ENCODE results near the gene LUC7L3. TPM values are rescaled to one million over a fixed set of nuclear protein-coding genes. Genes with fewer than 3 reads are reported as not detected.
A peak's percentile ranks its signal among the peaks of the same experiment; 100 is the strongest.

Gene LUC7L3
- polyA plus RNA-seq, 2 donors: 46.6 to 80.7 TPM

GRCh38 chr17:50692448-50693035 lies 26.9 kb upstream of the LUC7L3 start:
- peak overlapping the region in 1 of 2 donors; percentile 26 for H3K27ac ChIP-seq (ENCODE audit: low read depth in 2 of 2, low read length in 1 of 2)
- peaks cover 2 to 17% of the 10 kb centered on the region in 2 donors for H3K4me1 ChIP-seq (ENCODE audit: control insufficient read depth in 2 of 2, insufficient read depth in 2 of 2, low read length in 1 of 2)
- H3K4me3 ChIP-seq (ENCODE audit: low read depth in 1 of 2, low read length in 2 of 2): no peak overlapping the region
- 58 to 74% methylated on average over 6 of the region's 6 CpGs for WGBS, 2 donors
- peaks cover 13 to 18% of the 10 kb centered on the region in 2 donors for H3K36me3 ChIP-seq (ENCODE audit: control insufficient read depth in 2 of 2, insufficient read depth in 2 of 2, low read length in 1 of 2)
- no peaks in the 10 kb centered on the region for H3K9me3 ChIP-seq (ENCODE audit: control insufficient read depth in 2 of 2, insufficient read depth in 1 of 2, low read depth in 1 of 2, low read length in 1 of 2)
- H3K27me3 ChIP-seq (ENCODE audit: control insufficient read depth in 1 of 2, insufficient read depth in 2 of 2, low read length in 2 of 2): no peaks in the 10 kb centered on the region

- H3K9me3 ChIP-seq (ENCODE audit: control insufficient read depth in 2 of 2, insufficient read depth in 1 of 2, low read depth in 1 of 2, low read length in 1 of 2): no peaks in the 10 kb centered on the region
- H3K4me3 ChIP-seq (ENCODE audit: low read depth in 1 of 2, low read length in 2 of 2): no peak overlapping the region
- H3K36me3 ChIP-seq (ENCODE audit: control insufficient read depth in 2 of 2, insufficient read depth in 2 of 2, low read length in 1 of 2): peaks cover 13 to 18% of the 10 kb centered on the region in 2 donors
- WGBS, 2 donors: 65 to 77% methylated on average over 5 of the region's 5 CpGs
- H3K27ac ChIP-seq (ENCODE audit: low read depth in 2 of 2, low read length in 1 of 2): peak overlapping the region; percentile 14 to 26
- H3K27me3 ChIP-seq (ENCODE audit: control insufficient read depth in 1 of 2, insufficient read depth in 2 of 2, low read length in 2 of 2): no peaks in the 10 kb centered on the region
- H3K4me1 ChIP-seq (ENCODE audit: control insufficient read depth in 2 of 2, insufficient read depth in 2 of 2, low read length in 1 of 2): peaks cover 2 to 16% of the 10 kb centered on the region in 2 donors
Measured at GRCh38 chr17:50693036-50693682, 26.2 kb upstream of the LUC7L3 start.

- 86 to 90% methylated on average over 3 of the region's 3 CpGs for WGBS, 2 donors
- no peaks in the 10 kb centered on the region for H3K27me3 ChIP-seq (ENCODE audit: control insufficient read depth in 1 of 2, insufficient read depth in 2 of 2, low read length in 2 of 2)
- H3K36me3 ChIP-seq (ENCODE audit: control insufficient read depth in 2 of 2, insufficient read depth in 2 of 2, low read length in 1 of 2): peaks cover 16 to 20% of the 10 kb centered on the region in 2 donors
- no peaks in the 10 kb centered on the region for H3K9me3 ChIP-seq (ENCODE audit: control insufficient read depth in 2 of 2, insufficient read depth in 1 of 2, low read depth in 1 of 2, low read length in 1 of 2)
- no peak overlapping the region for H3K4me3 ChIP-seq (ENCODE audit: low read depth in 1 of 2, low read length in 2 of 2)
- peaks cover 0 to 2% of the 10 kb centered on the region in 2 donors for H3K4me1 ChIP-seq (ENCODE audit: control insufficient read depth in 2 of 2, insufficient read depth in 2 of 2, low read length in 1 of 2)
- H3K27ac ChIP-seq (ENCODE audit: low read depth in 2 of 2, low read length in 1 of 2): no peak overlapping the region
Measured at GRCh38 chr17:50696365-50696879, 23.0 kb upstream of the LUC7L3 start.

DNA sequence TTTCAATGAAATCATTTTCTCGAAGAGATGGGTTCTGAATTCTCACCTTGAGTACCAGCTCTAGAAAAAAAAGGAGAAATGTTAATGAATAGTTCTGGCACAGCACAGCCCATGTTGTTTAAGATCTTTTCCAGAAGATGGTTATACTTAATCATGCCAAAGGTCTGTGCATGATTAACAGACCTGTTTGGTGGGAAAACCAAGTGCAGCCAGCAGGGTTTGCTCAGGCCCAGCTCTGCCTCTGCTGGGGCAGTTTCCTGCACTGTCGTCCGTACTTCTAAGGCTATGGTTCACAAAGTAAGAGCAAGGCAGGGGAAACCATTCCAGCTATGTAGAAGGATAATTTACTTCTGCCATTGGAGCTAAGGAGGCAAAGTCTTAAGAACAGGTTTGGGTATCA lies 22.3 kb upstream of the LUC7L3 start:
- H3K27me3 ChIP-seq (ENCODE audit: control insufficient read depth in 1 of 2, insufficient read depth in 2 of 2, low read length in 2 of 2): no peaks in the 10 kb centered on the region
- peaks cover 16 to 20% of the 10 kb centered on the region in 2 donors for H3K36me3 ChIP-seq (ENCODE audit: control insufficient read depth in 2 of 2, insufficient read depth in 2 of 2, low read length in 1 of 2)
- 60 to 69% methylated on average over 3 of the region's 3 CpGs for WGBS, 2 donors
- H3K4me3 ChIP-seq (ENCODE audit: low read depth in 1 of 2, low read length in 2 of 2): no peak overlapping the region
- no peaks in the 10 kb centered on the region for H3K4me1 ChIP-seq (ENCODE audit: control insufficient read depth in 2 of 2, insufficient read depth in 2 of 2, low read length in 1 of 2)
- H3K9me3 ChIP-seq (ENCODE audit: control insufficient read depth in 2 of 2, insufficient read depth in 1 of 2, low read depth in 1 of 2, low read length in 1 of 2): no peaks in the 10 kb centered on the region
- peak overlapping the region in 1 of 2 donors; percentile 51 for H3K27ac ChIP-seq (ENCODE audit: low read depth in 2 of 2, low read length in 1 of 2)

GRCh38 chr17:50697663-50698272 lies 21.6 kb upstream of the LUC7L3 start:
- no peaks in the 10 kb centered on the region for H3K9me3 ChIP-seq (ENCODE audit: control insufficient read depth in 2 of 2, insufficient read depth in 1 of 2, low read depth in 1 of 2, low read length in 1 of 2)
- peaks cover 16 to 20% of the 10 kb centered on the region in 2 donors for H3K36me3 ChIP-seq (ENCODE audit: control insufficient read depth in 2 of 2, insufficient read depth in 2 of 2, low read length in 1 of 2)
- peak overlapping the region in 1 of 2 donors; percentile 8 for H3K27ac ChIP-seq (ENCODE audit: low read depth in 2 of 2, low read length in 1 of 2)
- no peaks in the 10 kb centered on the region for H3K4me1 ChIP-seq (ENCODE audit: control insufficient read depth in 2 of 2, insufficient read depth in 2 of 2, low read length in 1 of 2)
- WGBS, 2 donors: 40 to 46% methylated on average over 3 of the region's 3 CpGs
- H3K4me3 ChIP-seq (ENCODE audit: low read depth in 1 of 2, low read length in 2 of 2): no peak overlapping the region
- no peaks in the 10 kb centered on the region for H3K27me3 ChIP-seq (ENCODE audit: control insufficient read depth in 1 of 2, insufficient read depth in 2 of 2, low read length in 2 of 2)

GRCh38 chr17:50699410-50699809 lies 20.0 kb upstream of the LUC7L3 start:
- H3K27me3 ChIP-seq (ENCODE audit: control insufficient read depth in 1 of 2, insufficient read depth in 2 of 2, low read length in 2 of 2): no peaks in the 10 kb centered on the region
- no peaks in the 10 kb centered on the region for H3K9me3 ChIP-seq (ENCODE audit: control insufficient read depth in 2 of 2, insufficient read depth in 1 of 2, low read depth in 1 of 2, low read length in 1 of 2)
- no peak overlapping the region for H3K4me3 ChIP-seq (ENCODE audit: low read depth in 1 of 2, low read length in 2 of 2)
- 66 to 74% methylated on average over 7 of the region's 7 CpGs for WGBS, 2 donors
- H3K4me1 ChIP-seq (ENCODE audit: control insufficient read depth in 2 of 2, insufficient read depth in 2 of 2, low read length in 1 of 2): peaks cover 0 to 2% of the 10 kb centered on the region in 2 donors
- H3K27ac ChIP-seq (ENCODE audit: low read depth in 2 of 2, low read length in 1 of 2): peak overlapping the region in 1 of 2 donors; percentile 6
- peaks cover 16 to 18% of the 10 kb centered on the region in 2 donors for H3K36me3 ChIP-seq (ENCODE audit: control insufficient read depth in 2 of 2, insufficient read depth in 2 of 2, low read length in 1 of 2)

DNA sequence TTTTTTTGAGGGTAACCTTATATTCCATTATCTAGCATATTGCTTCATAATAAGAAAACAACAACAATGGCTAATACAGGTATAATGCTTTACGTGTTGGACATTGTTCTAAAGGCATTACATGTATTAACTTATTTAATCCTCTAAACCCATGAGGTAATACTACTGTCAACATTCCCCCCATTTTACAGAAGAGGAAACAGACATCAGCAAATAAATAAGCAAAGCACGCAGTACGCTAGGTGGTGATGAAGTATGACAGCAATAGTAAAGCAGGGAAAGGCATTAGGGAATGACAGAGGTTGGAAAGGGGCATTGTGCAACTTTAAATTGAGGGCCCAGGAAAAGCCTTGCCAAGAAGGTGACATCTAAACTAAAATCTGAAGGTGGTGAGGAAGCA lies 16.2 kb upstream of the LUC7L3 start:
- H3K9me3 ChIP-seq (ENCODE audit: control insufficient read depth in 2 of 2, insufficient read depth in 1 of 2, low read depth in 1 of 2, low read length in 1 of 2): no peaks in the 10 kb centered on the region
- H3K27me3 ChIP-seq (ENCODE audit: control insufficient read depth in 1 of 2, insufficient read depth in 2 of 2, low read length in 2 of 2): no peaks in the 10 kb centered on the region
- 65 to 73% methylated on average over 3 of the region's 3 CpGs for WGBS, 2 donors
- peaks cover 0 to 2% of the 10 kb centered on the region in 2 donors for H3K4me1 ChIP-seq (ENCODE audit: control insufficient read depth in 2 of 2, insufficient read depth in 2 of 2, low read length in 1 of 2)
- no peak overlapping the region for H3K27ac ChIP-seq (ENCODE audit: low read depth in 2 of 2, low read length in 1 of 2)
- H3K4me3 ChIP-seq (ENCODE audit: low read depth in 1 of 2, low read length in 2 of 2): no peak overlapping the region
- H3K36me3 ChIP-seq (ENCODE audit: control insufficient read depth in 2 of 2, insufficient read depth in 2 of 2, low read length in 1 of 2): peaks cover 3 to 4% of the 10 kb centered on the region in 2 donors

GRCh38 chr17:50707289-50708049 lies 11.9 kb upstream of the LUC7L3 start, which contains the start of gene ANKRD40:
Gene ANKRD40 (minus strand): TSS chr17:50707914. CDS start chr17:50707654, 260 bp downstream.
- H3K4me3 ChIP-seq (ENCODE audit: low read depth in 1 of 2, low read length in 2 of 2): peak within 1 kb of the TSS; percentile 55 to 79
- no peaks in the 10 kb centered on the region for H3K27me3 ChIP-seq (ENCODE audit: control insufficient read depth in 1 of 2, insufficient read depth in 2 of 2, low read length in 2 of 2)
- no peaks in the 10 kb centered on the region for H3K9me3 ChIP-seq (ENCODE audit: control insufficient read depth in 2 of 2, insufficient read depth in 1 of 2, low read depth in 1 of 2, low read length in 1 of 2)
- H3K27ac ChIP-seq (ENCODE audit: low read depth in 2 of 2, low read length in 1 of 2): peak within 1 kb of the TSS; percentile 96 to 97
- no peaks in the 10 kb centered on the region for H3K36me3 ChIP-seq (ENCODE audit: control insufficient read depth in 2 of 2, insufficient read depth in 2 of 2, low read length in 1 of 2)
- H3K4me1 ChIP-seq (ENCODE audit: control insufficient read depth in 2 of 2, insufficient read depth in 2 of 2, low read length in 1 of 2): peaks cover 0 to 4% of the 10 kb centered on the region in 2 donors
- 0% methylated on average over 68 to 74 of the region's 74 CpGs for WGBS, 2 donors
